Nephron (organoid): ENCODE results near the gene PDHB.

Experiments used
- H3K27ac Mint-ChIP-seq, 3 experiments: 2 replicates each; pipeline ENCODE4 v1.8.0; 2020; ENCODE audit warnings: mixed read lengths in 3 of 3, mild to moderate bottlenecking in 2 of 3, moderate library complexity in 1 of 3
- H3K27me3 Mint-ChIP-seq: 2 replicates; pipeline ENCODE4 v1.8.0; 2021; ENCODE audit warnings: low read depth, mild to moderate bottlenecking, moderate library complexity, mixed read lengths
- H3K36me3 Mint-ChIP-seq: 2 replicates; pipeline ENCODE4 v1.8.0; 2020; ENCODE audit warnings: low read depth, mixed read lengths
- H3K4me1 Mint-ChIP-seq: 2 replicates; pipeline ENCODE4 v1.8.0; 2020; ENCODE audit warnings: mixed read lengths
- H3K4me3 Mint-ChIP-seq, 3 experiments: 2 replicates each; pipeline ENCODE4 v1.8.0; 2020; ENCODE audit warnings: mild to moderate bottlenecking in 3 of 3, mixed read lengths in 3 of 3, moderate library complexity in 2 of 3
- H3K9me3 Mint-ChIP-seq: 2 replicates; pipeline ENCODE4 v1.8.0; 2020; ENCODE audit warnings: mixed read lengths
- TF ChIP-seq, protein P1 (sequence below), 3 experiments: fragments of 200-600 bp; sonication (generic); IDR thresholded peaks; one replicate each; pipeline ENCODE4 v1.5.0; 2021; ENCODE audit warnings: antibody characterized with exemption in 3 of 3; ENCODE audit not compliant: unreplicated experiment in 3 of 3

PDHB gene

GRCh38 chr3:58391156-58391865 is 42.3 kb downstream of the PDHB start:
- Mint-ChIP-seq H3K27me3 (no peaks in the 10 kb centered on the region), H3K36me3 (peaks cover under 1% of the 10 kb centered on the region), H3K27ac (peak overlapping the region in 2 of 3 experiments; percentile 81 to 84), H3K4me3 (no peak overlapping the region), H3K4me1 (peaks cover 54% of the 10 kb centered on the region), H3K9me3 (no peaks in the 10 kb centered on the region)
- TF ChIP-seq, protein P1, sequence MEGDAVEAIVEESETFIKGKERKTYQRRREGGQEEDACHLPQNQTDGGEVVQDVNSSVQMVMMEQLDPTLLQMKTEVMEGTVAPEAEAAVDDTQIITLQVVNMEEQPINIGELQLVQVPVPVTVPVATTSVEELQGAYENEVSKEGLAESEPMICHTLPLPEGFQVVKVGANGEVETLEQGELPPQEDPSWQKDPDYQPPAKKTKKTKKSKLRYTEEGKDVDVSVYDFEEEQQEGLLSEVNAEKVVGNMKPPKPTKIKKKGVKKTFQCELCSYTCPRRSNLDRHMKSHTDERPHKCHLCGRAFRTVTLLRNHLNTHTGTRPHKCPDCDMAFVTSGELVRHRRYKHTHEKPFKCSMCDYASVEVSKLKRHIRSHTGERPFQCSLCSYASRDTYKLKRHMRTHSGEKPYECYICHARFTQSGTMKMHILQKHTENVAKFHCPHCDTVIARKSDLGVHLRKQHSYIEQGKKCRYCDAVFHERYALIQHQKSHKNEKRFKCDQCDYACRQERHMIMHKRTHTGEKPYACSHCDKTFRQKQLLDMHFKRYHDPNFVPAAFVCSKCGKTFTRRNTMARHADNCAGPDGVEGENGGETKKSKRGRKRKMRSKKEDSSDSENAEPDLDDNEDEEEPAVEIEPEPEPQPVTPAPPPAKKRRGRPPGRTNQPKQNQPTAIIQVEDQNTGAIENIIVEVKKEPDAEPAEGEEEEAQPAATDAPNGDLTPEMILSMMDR (IDR thresholded peaks at IDR 0.05; ENCODE audit: unreplicated experiment in 3 of 3) = no peak

GRCh38 chr3:58388550-58389091 is 45.0 kb downstream of the PDHB start:
- TF ChIP-seq, protein P1 (IDR thresholded peaks at IDR 0.05; ENCODE audit: unreplicated experiment in 3 of 3) = no peak
- Mint-ChIP-seq H3K36me3 (no peaks in the 10 kb centered on the region), H3K9me3 (no peaks in the 10 kb centered on the region), H3K27ac (peak overlapping the region; percentile 86 to 95 (median 87)), H3K27me3 (no peaks in the 10 kb centered on the region), H3K4me1 (peaks cover 50% of the 10 kb centered on the region), H3K4me3 (peak overlapping the region in 1 of 3 experiments; percentile 14)

DNA sequence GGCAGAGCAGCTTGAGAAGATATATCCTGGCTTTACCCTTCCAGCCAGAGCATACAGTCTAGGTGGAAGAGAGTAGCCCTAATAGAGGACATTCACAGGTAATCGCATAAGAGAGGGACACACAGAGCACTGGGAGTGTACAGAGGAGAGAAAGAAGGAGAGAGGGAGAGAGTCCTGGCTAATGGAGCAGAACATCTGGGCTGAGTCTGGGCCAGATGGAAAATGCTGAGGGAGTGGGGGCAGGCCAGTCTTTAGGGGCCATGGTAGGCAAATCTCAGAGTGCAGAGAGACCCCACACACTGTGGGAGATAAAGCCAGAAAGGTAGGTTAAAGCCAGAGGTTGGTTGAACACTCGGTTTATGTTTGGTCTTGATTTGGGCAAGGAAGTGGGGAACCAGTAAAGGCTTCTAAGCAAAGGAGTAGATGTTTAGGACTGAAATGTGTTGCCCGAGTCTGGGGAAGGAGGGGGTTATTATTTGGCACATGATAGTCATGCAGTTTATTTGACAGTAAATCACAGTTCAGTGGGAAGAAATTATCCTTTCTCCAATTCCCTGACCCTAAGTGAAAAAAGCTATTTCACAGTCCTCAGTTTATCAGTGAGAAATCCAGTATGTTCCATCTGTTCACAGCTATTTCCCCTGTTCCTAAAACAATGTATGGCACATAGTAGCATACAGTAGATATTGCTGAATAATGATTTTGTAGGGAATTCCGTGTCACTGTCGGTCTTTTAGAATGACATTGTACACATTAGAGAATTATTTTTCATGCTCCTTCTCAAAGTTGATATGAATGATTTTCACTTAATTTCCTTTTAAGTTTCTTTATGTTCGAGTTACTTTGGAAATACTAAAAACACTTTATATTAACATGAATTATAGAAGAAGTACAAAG is 45.7 kb downstream of the PDHB start:
- no peaks in the 10 kb centered on the region for H3K27me3 Mint-ChIP-seq
- H3K4me1 Mint-ChIP-seq = peaks cover 50% of the 10 kb centered on the region
- H3K4me3 Mint-ChIP-seq = no peak overlapping the region
- peak overlapping the region; percentile 86 to 95 (median 87) for H3K27ac Mint-ChIP-seq
- no peaks in the 10 kb centered on the region for H3K36me3 Mint-ChIP-seq
- TF ChIP-seq, protein P1 (IDR thresholded peaks at IDR 0.05; ENCODE audit: unreplicated experiment in 3 of 3) = no peak
- H3K9me3 Mint-ChIP-seq = no peaks in the 10 kb centered on the region

- TF ChIP-seq, protein P1 (IDR thresholded peaks at IDR 0.05; ENCODE audit: unreplicated experiment in 3 of 3) = no peak
- Mint-ChIP-seq H3K27ac (peak overlapping the region; percentile 86 to 95 (median 87)), H3K36me3 (no peaks in the 10 kb centered on the region), H3K4me1 (peaks cover 43% of the 10 kb centered on the region), H3K4me3 (no peak overlapping the region), H3K9me3 (no peaks in the 10 kb centered on the region), H3K27me3 (no peaks in the 10 kb centered on the region)
These were observed 46.8 kb downstream of the PDHB start for GRCh38 chr3:58386626-58387365.

GRCh38 chr3:58384381-58385090 is 49.1 kb downstream of the PDHB start:
- Mint-ChIP-seq H3K36me3 (no peaks in the 10 kb centered on the region), H3K4me1 (peaks cover 28% of the 10 kb centered on the region), H3K9me3 (no peaks in the 10 kb centered on the region), H3K27me3 (no peaks in the 10 kb centered on the region), H3K27ac (peak overlapping the region in 2 of 3 experiments; percentile 20 to 31), H3K4me3 (no peak overlapping the region)
- TF ChIP-seq, protein P1 (IDR thresholded peaks at IDR 0.05; ENCODE audit: unreplicated experiment in 3 of 3) = no peak
